HEK293 (cell line): ENCODE data around the gene BRI3.

Experiments
- CTCF ChIA-PET: fragments of 350-600 bp; formaldehyde crosslinking; extraction: SDS; loops from one replicate; lab custom pipeline; 2021; ENCODE audit warnings: antibody characterized with exemption; lab: Yijun Ruan, JAX
- POLR2A ChIA-PET: fragments of 300-600 bp; formaldehyde crosslinking; extraction: SDS; loops from one replicate; lab custom pipeline; 2020; ENCODE audit warnings: antibody characterized with exemption, inconsistent platforms; lab: Yijun Ruan, JAX
- H3K27ac ChIP-seq: fragments of 200-500 bp; sonication (Bioruptor generic); 2 replicates; pipeline ENCODE4 v1.5.1; 2014; ENCODE audit warnings: low read depth, low read length, control low read depth, inconsistent platforms; ENCODE audit errors: extremely low read depth
- H3K36me3 ChIP-seq, 2 experiments: fragments of 200-500 bp in 1 of 2; sonication (Bioruptor generic) in 1 of 2; 1 replicate in 1 of 2; 2 replicates in 1 of 2; pipeline ENCODE4 v1.5.1; 2014 to 2017; ENCODE audit warnings: inconsistent platforms in 2 of 2, low read length in 2 of 2; ENCODE audit not compliant: control insufficient read depth in 2 of 2, insufficient read depth in 1 of 2
- H3K4me1 ChIP-seq: fragments of 200-500 bp; sonication (Bioruptor generic); 2 replicates; pipeline ENCODE4 v1.5.1; 2014; ENCODE audit warnings: mild to moderate bottlenecking, low read length, inconsistent platforms; ENCODE audit not compliant: control insufficient read depth, insufficient read depth
- H3K4me3 ChIP-seq: 2 replicates; pipeline ENCODE4 v1.5.1; 2011; ENCODE audit warnings: low read depth, mild to moderate bottlenecking, control low read depth, low read length, moderate library complexity
- H3K9me3 ChIP-seq: fragments of 200-500 bp; sonication (Bioruptor generic); 2 replicates; pipeline ENCODE4 v1.5.1; 2014; ENCODE audit warnings: low read depth, low read length, inconsistent platforms; ENCODE audit not compliant: control insufficient read depth, insufficient read depth
- GLIS1 ChIP-seq: fragments of 450-650 bp; formaldehyde crosslinking; IDR thresholded peaks from 2 replicates; pipeline ENCODE4 v1.5.1; 2016; ENCODE audit warnings: missing biosample characterization, missing genetic modification characterization
- KLF16 ChIP-seq: fragments of 450-650 bp; formaldehyde crosslinking; IDR thresholded peaks from 2 replicates; pipeline ENCODE4 v1.5.1; 2017; ENCODE audit warnings: missing biosample characterization, missing genetic modification characterization
- MYNN ChIP-seq: fragments of 450-650 bp; formaldehyde crosslinking; IDR thresholded peaks from 2 replicates; pipeline ENCODE4 v1.5.1; 2016; ENCODE audit warnings: missing biosample characterization, missing genetic modification characterization, borderline replicate concordance
- MZF1 ChIP-seq: fragments of 450-650 bp; formaldehyde crosslinking; IDR thresholded peaks from 2 replicates; pipeline ENCODE4 v1.5.1; 2017; ENCODE audit warnings: missing biosample characterization, missing genetic modification characterization, borderline replicate concordance
- OVOL3 ChIP-seq: fragments of 450-650 bp; formaldehyde crosslinking; IDR thresholded peaks from 2 replicates; pipeline ENCODE4 v1.5.1; 2016; ENCODE audit warnings: missing biosample characterization, missing genetic modification characterization
- ZNF114 ChIP-seq: fragments of 450-650 bp; formaldehyde crosslinking; IDR thresholded peaks from 2 replicates; pipeline ENCODE4 v1.5.0; 2017; ENCODE audit warnings: missing biosample characterization, missing genetic modification characterization
- ZNF140 ChIP-seq: fragments of 450-650 bp; formaldehyde crosslinking; IDR thresholded peaks from 2 replicates; pipeline ENCODE4 v1.5.1; 2016; ENCODE audit warnings: missing biosample characterization, missing genetic modification characterization
- ZNF223 ChIP-seq: fragments of 450-650 bp; formaldehyde crosslinking; IDR thresholded peaks from 2 replicates; pipeline ENCODE4 v1.5.1; 2016; ENCODE audit warnings: missing biosample characterization, missing genetic modification characterization
- ZNF302 ChIP-seq: fragments of 450-650 bp; formaldehyde crosslinking; IDR thresholded peaks from 2 replicates; pipeline ENCODE4 v1.5.1; 2016; ENCODE audit warnings: missing biosample characterization, missing genetic modification characterization, low read depth
- ZNF37A ChIP-seq: fragments of 450-650 bp; IDR thresholded peaks from 2 replicates; pipeline ENCODE4 v1.5.1; 2018; ENCODE audit warnings: missing biosample characterization, missing genetic modification characterization
- ZNF558 ChIP-seq: fragments of 450-650 bp; formaldehyde crosslinking; IDR thresholded peaks from 2 replicates; pipeline ENCODE4 v1.5.1; 2016; ENCODE audit warnings: missing biosample characterization, missing genetic modification characterization
- ZNF571 ChIP-seq: fragments of 450-650 bp; formaldehyde crosslinking; IDR thresholded peaks from 2 replicates; pipeline ENCODE4 v1.5.0; 2017; ENCODE audit warnings: missing biosample characterization, missing genetic modification characterization
- ZNF629 ChIP-seq: fragments of 450-650 bp; formaldehyde crosslinking; IDR thresholded peaks from 2 replicates; pipeline ENCODE4 v1.5.1; 2017; ENCODE audit warnings: missing biosample characterization, missing genetic modification characterization
- ZSCAN16 ChIP-seq: fragments of 450-650 bp; formaldehyde crosslinking; IDR thresholded peaks from 2 replicates; pipeline ENCODE4 v1.5.1; 2016; ENCODE audit warnings: missing biosample characterization, missing genetic modification characterization
- ZSCAN30 ChIP-seq: fragments of 450-650 bp; IDR thresholded peaks from 2 replicates; pipeline ENCODE4 v1.5.1; 2018; ENCODE audit warnings: missing biosample characterization, mild to moderate bottlenecking, missing genetic modification characterization, moderate library complexity
- TF ChIP-seq, protein P1 (sequence below): fragments of 450-650 bp; formaldehyde crosslinking; IDR thresholded peaks from 2 replicates; pipeline ENCODE4 v1.5.1; 2016; ENCODE audit warnings: missing biosample characterization, missing genetic modification characterization
- TF ChIP-seq, protein P2 (sequence below): fragments of 450-650 bp; formaldehyde crosslinking; IDR thresholded peaks from 2 replicates; pipeline ENCODE4 v1.5.1; 2016; ENCODE audit warnings: missing biosample characterization, missing genetic modification characterization
- TF ChIP-seq, protein P3 (sequence below): fragments of 450-650 bp; formaldehyde crosslinking; IDR thresholded peaks from 2 replicates; pipeline ENCODE4 v1.5.1; 2016; ENCODE audit warnings: missing biosample characterization, missing genetic modification characterization
- TF ChIP-seq, protein P4 (sequence below): fragments of 450-650 bp; formaldehyde crosslinking; IDR thresholded peaks from 2 replicates; pipeline ENCODE4 v1.5.1; 2016; ENCODE audit warnings: missing biosample characterization, missing genetic modification characterization, low read depth
- TF ChIP-seq, protein P5 (sequence below): fragments of 450-650 bp; IDR thresholded peaks from 2 replicates; pipeline ENCODE4 v1.5.1; 2018; ENCODE audit warnings: missing biosample characterization, missing genetic modification characterization

Gene BRI3

DNA sequence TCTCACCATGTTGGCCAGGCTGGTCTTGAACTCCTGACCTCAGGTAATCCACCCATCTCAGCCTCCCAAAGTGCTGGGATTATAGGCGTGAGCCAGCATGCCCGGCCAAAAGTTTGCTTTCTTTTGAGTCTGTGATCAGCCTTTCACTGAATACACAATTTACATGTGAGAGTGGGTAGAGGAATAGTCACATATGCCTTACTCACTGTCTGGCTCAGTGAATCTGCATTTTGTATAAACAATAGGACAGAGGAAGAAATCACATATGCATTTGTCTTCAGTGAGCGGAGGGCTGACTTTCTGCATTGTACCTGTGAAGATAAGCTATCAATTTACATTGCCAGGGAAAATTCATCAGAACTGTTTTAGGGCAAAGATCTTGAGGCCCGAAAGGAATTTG, 27.0 kb upstream of the BRI3 start:
- TF ChIP-seq ZNF302 (tag by site-specific recombination) (no peak), MZF1 (tag by site-specific recombination) (no peak), MYNN (tag by site-specific recombination) (no peak), GLIS1 (tag by site-specific recombination) (no peak), ZNF223 (no peak), ZNF629 (tag by site-specific recombination) (no peak), ZSCAN30 (tag by site-specific recombination) (no peak), ZSCAN16 (no peak), ZNF558 (tag by site-specific recombination) (no peak), ZNF140 (tag by site-specific recombination) (no peak), KLF16 (tag by site-specific recombination) (no peak), ZNF37A (tag by site-specific recombination) (no peak), OVOL3 (no peak), ZNF114 (no peak), ZNF571 (tag by site-specific recombination) (no peak)
- TF ChIP-seq, protein P1, sequence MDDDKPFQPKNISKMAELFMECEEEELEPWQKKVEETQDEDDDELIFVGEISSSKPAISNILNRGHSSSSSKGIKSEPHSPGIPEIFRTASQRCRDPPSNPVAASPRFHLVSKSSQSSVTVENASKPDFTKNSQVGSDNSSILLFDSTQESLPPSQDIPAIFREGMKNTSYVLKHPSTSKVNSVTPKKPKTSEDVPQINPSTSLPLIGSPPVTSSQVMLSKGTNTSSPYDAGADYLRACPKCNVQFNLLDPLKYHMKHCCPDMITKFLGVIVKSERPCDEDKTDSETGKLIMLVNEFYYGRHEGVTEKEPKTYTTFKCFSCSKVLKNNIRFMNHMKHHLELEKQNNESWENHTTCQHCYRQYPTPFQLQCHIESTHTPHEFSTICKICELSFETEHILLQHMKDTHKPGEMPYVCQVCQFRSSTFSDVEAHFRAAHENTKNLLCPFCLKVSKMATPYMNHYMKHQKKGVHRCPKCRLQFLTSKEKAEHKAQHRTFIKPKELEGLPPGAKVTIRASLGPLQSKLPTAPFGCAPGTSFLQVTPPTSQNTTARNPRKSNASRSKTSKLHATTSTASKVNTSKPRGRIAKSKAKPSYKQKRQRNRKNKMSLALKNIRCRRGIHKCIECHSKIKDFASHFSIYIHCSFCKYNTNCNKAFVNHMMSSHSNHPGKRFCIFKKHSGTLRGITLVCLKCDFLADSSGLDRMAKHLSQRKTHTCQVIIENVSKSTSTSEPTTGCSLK (tag by site-specific recombination) = no peak
- TF ChIP-seq, protein P2, sequence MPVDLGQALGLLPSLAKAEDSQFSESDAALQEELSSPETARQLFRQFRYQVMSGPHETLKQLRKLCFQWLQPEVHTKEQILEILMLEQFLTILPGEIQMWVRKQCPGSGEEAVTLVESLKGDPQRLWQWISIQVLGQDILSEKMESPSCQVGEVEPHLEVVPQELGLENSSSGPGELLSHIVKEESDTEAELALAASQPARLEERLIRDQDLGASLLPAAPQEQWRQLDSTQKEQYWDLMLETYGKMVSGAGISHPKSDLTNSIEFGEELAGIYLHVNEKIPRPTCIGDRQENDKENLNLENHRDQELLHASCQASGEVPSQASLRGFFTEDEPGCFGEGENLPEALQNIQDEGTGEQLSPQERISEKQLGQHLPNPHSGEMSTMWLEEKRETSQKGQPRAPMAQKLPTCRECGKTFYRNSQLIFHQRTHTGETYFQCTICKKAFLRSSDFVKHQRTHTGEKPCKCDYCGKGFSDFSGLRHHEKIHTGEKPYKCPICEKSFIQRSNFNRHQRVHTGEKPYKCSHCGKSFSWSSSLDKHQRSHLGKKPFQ (tag by site-specific recombination) = no peak
- TF ChIP-seq, protein P3, sequence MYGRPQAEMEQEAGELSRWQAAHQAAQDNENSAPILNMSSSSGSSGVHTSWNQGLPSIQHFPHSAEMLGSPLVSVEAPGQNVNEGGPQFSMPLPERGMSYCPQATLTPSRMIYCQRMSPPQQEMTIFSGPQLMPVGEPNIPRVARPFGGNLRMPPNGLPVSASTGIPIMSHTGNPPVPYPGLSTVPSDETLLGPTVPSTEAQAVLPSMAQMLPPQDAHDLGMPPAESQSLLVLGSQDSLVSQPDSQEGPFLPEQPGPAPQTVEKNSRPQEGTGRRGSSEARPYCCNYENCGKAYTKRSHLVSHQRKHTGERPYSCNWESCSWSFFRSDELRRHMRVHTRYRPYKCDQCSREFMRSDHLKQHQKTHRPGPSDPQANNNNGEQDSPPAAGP (tag by site-specific recombination) = no peak
- TF ChIP-seq, protein P4, sequence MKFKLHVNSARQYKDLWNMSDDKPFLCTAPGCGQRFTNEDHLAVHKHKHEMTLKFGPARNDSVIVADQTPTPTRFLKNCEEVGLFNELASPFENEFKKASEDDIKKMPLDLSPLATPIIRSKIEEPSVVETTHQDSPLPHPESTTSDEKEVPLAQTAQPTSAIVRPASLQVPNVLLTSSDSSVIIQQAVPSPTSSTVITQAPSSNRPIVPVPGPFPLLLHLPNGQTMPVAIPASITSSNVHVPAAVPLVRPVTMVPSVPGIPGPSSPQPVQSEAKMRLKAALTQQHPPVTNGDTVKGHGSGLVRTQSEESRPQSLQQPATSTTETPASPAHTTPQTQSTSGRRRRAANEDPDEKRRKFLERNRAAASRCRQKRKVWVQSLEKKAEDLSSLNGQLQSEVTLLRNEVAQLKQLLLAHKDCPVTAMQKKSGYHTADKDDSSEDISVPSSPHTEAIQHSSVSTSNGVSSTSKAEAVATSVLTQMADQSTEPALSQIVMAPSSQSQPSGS (tag by site-specific recombination) = no peak
- TF ChIP-seq, protein P5, sequence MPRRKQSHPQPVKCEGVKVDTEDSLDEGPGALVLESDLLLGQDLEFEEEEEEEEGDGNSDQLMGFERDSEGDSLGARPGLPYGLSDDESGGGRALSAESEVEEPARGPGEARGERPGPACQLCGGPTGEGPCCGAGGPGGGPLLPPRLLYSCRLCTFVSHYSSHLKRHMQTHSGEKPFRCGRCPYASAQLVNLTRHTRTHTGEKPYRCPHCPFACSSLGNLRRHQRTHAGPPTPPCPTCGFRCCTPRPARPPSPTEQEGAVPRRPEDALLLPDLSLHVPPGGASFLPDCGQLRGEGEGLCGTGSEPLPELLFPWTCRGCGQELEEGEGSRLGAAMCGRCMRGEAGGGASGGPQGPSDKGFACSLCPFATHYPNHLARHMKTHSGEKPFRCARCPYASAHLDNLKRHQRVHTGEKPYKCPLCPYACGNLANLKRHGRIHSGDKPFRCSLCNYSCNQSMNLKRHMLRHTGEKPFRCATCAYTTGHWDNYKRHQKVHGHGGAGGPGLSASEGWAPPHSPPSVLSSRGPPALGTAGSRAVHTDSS = no peak
- CTCF ChIA-PET = interaction anchor here (0.6 kb wide), 2 partner anchors 432 to 462 kb away, joined by 3 read pairs; no protein-coding TSS in a partner anchor
- Histone ChIP-seq H3K4me1 (peaks cover 2% of the 10 kb centered on the region; the same call in 1 of the 2 replicates), H3K9me3 (no peaks in the 10 kb centered on the region), H3K27ac (no peak overlapping the region), H3K36me3 (peaks cover 0 to 14% of the 10 kb centered on the region in 2 experiments), H3K4me3 (no peak overlapping the region)
- POLR2A ChIA-PET = interaction anchor here (0.7 kb wide), 1 partner anchor 9 kb away, joined by 3 read pairs; no protein-coding TSS in a partner anchor
